ENCODE measurements around the gene SF3A2. TPM values are rescaled to one million over a fixed set of nuclear protein-coding genes. Genes with fewer than 3 reads are reported as not detected.

Gene SF3A2
- total and polyA plus RNA-seq, 4 donors: 2.2 to 32.0 (median 13.2) TPM

DNA sequence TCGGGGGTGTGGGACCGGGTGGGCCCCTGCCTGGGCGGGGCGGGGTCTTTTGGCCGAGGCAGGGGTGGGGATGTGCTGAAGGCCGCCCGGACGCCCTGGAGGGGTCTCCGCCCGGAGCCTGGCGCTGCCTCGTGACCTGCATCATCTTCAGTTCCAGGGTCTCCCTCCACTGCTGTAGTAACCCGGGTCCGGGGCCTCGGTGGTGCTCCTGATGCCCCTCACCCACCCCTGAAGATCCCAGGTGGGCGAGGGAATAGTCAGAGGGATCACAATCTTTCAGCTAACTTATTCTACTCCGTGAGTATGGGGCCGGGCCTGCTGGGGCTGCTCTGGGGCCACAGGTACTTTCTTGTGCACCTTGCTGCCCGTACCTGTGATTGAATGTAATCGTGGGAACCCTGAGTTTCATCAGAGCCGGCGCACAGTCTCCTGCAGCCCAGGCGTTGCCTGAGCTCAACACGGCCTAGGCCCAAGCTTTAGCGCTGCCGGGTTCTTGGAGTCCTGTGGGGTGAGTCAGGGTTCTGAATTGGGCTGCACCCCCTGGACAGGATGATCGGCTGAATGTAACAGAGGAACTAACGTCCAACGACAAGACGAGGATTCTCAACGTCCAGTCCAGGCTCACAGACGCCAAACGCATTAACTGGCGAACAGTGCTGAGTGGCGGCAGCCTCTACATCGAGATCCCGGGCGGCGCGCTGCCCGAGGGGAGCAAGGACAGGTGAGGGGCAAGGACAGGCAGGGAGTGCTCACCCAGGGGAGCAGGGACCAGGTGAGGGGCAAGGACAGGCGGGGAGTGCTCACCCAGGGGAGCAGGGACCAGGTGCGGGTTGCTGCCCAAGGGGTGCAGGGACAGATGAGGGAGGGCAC is 34.8 kb downstream of the SF3A2 start:
- Histone ChIP-seq H3K9me3 (ENCODE audit: control insufficient read depth in 4 of 4, low read length in 3 of 4) (no peaks in the 10 kb centered on the region), H3K36me3 (ENCODE audit: control insufficient read depth in 4 of 4, insufficient read depth in 3 of 4, low read depth in 1 of 4, low read length in 3 of 4) (peaks cover 4 to 9% (median 8%) of the 10 kb centered on the region in 4 donors), H3K4me3 (ENCODE audit: low read depth in 1 of 3, low read length in 3 of 3) (peak overlapping the region; percentile 74 to 89 (median 79)), H3K4me1 (ENCODE audit: control insufficient read depth in 4 of 4, insufficient read depth in 4 of 4, low read length in 3 of 4) (peaks cover 11 to 52% (median 40%) of the 10 kb centered on the region in 4 donors), H3K9ac (ENCODE audit: low read depth in 1 of 2, low read length in 2 of 2) (peak overlapping the region in 1 of 2 donors; percentile 81), H3K27me3 (ENCODE audit: control insufficient read depth in 4 of 4, insufficient read depth in 4 of 4, low read length in 3 of 4) (no peaks in the 10 kb centered on the region), H3K27ac (ENCODE audit: low read depth in 1 of 2, low read length in 2 of 2) (peak overlapping the region; percentile 88 to 98)
- no peak for DNase-seq (ENCODE audit: low spot score)
- TF ChIP-seq YY1 (IDR thresholded peaks at IDR 0.05) (no peak), EGR1 (IDR thresholded peaks at IDR 0.05; ENCODE audit: low read depth in 2 of 2) (no peak), FOXA2 (IDR thresholded peaks at IDR 0.05) (no peak), NR2F2 (IDR thresholded peaks at IDR 0.05) (no peak), TAF1 (conservative IDR thresholded peaks at IDR 0.05) (no peak), HNF4A (conservative IDR thresholded peaks at IDR 0.05) (no peak), HNF4G (IDR thresholded peaks at IDR 0.05) (no peak), RAD21 (IDR thresholded peaks at IDR 0.05) (no peak), ATF3 (IDR thresholded peaks at IDR 0.05) (no peak), MAX (IDR thresholded peaks at IDR 0.05) (no peak), JUND (IDR thresholded peaks at IDR 0.05) (no peak), GABPA (IDR thresholded peaks at IDR 0.05 in 1 of 2, conservative IDR thresholded peaks at IDR 0.05 in 1 of 2) (no peak), SP1 (IDR thresholded peaks at IDR 0.05) (no peak), FOXA1 (IDR thresholded peaks at IDR 0.05) (no peak), RXRA (IDR thresholded peaks at IDR 0.05) (no peak)
- TF ChIP-seq, protein P1, sequence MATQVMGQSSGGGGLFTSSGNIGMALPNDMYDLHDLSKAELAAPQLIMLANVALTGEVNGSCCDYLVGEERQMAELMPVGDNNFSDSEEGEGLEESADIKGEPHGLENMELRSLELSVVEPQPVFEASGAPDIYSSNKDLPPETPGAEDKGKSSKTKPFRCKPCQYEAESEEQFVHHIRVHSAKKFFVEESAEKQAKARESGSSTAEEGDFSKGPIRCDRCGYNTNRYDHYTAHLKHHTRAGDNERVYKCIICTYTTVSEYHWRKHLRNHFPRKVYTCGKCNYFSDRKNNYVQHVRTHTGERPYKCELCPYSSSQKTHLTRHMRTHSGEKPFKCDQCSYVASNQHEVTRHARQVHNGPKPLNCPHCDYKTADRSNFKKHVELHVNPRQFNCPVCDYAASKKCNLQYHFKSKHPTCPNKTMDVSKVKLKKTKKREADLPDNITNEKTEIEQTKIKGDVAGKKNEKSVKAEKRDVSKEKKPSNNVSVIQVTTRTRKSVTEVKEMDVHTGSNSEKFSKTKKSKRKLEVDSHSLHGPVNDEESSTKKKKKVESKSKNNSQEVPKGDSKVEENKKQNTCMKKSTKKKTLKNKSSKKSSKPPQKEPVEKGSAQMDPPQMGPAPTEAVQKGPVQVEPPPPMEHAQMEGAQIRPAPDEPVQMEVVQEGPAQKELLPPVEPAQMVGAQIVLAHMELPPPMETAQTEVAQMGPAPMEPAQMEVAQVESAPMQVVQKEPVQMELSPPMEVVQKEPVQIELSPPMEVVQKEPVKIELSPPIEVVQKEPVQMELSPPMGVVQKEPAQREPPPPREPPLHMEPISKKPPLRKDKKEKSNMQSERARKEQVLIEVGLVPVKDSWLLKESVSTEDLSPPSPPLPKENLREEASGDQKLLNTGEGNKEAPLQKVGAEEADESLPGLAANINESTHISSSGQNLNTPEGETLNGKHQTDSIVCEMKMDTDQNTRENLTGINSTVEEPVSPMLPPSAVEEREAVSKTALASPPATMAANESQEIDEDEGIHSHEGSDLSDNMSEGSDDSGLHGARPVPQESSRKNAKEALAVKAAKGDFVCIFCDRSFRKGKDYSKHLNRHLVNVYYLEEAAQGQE (IDR thresholded peaks at IDR 0.05): no peak
- TF ChIP-seq, protein P2, sequence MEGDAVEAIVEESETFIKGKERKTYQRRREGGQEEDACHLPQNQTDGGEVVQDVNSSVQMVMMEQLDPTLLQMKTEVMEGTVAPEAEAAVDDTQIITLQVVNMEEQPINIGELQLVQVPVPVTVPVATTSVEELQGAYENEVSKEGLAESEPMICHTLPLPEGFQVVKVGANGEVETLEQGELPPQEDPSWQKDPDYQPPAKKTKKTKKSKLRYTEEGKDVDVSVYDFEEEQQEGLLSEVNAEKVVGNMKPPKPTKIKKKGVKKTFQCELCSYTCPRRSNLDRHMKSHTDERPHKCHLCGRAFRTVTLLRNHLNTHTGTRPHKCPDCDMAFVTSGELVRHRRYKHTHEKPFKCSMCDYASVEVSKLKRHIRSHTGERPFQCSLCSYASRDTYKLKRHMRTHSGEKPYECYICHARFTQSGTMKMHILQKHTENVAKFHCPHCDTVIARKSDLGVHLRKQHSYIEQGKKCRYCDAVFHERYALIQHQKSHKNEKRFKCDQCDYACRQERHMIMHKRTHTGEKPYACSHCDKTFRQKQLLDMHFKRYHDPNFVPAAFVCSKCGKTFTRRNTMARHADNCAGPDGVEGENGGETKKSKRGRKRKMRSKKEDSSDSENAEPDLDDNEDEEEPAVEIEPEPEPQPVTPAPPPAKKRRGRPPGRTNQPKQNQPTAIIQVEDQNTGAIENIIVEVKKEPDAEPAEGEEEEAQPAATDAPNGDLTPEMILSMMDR (IDR thresholded peaks at IDR 0.05; ENCODE audit: low read depth, low read length, missing input control): no peak
- TF ChIP-seq, protein P3, sequence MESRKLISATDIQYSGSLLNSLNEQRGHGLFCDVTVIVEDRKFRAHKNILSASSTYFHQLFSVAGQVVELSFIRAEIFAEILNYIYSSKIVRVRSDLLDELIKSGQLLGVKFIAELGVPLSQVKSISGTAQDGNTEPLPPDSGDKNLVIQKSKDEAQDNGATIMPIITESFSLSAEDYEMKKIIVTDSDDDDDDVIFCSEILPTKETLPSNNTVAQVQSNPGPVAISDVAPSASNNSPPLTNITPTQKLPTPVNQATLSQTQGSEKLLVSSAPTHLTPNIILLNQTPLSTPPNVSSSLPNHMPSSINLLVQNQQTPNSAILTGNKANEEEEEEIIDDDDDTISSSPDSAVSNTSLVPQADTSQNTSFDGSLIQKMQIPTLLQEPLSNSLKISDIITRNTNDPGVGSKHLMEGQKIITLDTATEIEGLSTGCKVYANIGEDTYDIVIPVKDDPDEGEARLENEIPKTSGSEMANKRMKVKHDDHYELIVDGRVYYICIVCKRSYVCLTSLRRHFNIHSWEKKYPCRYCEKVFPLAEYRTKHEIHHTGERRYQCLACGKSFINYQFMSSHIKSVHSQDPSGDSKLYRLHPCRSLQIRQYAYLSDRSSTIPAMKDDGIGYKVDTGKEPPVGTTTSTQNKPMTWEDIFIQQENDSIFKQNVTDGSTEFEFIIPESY (IDR thresholded peaks at IDR 0.05): no peak
- 22% methylated on average over 43 of the region's 43 CpGs for WGBS
